Small intestine (tissue), 7 donors: ENCODE measurements around the gene NFKBIZ. TPM values are rescaled to one million over a fixed set of nuclear protein-coding genes. Genes with fewer than 3 reads are reported as not detected.
"Not testable (repeated sequence)": the region's sequence is repeated elsewhere in the genome, so short reads cannot be mapped to it uniquely, and the experiment has no call there.

Source experiments
- DNase-seq, 2 donors: peaks; one replicate each; pipeline versions ENCODE4 v3.0.0 to v3.0.0-alpha.2; 2013
- FAIRE-seq: peaks from 2 replicates; lab custom pipeline; 2012; peaks lifted over from hg19 to GRCh38; lab: Jason Lieb, UNC
- H3K27ac ChIP-seq, 3 donors: one replicate each; pipeline ENCODE4 v1.5.1; 2013; ENCODE audit warnings: low read length in 2 of 3, mild to moderate bottlenecking in 2 of 3, control low read depth in 1 of 3, inconsistent platforms in 1 of 3, low read depth in 1 of 3, moderate library complexity in 1 of 3
- H3K27me3 ChIP-seq, 3 donors: one replicate each; pipeline ENCODE4 v1.6.1; 2013; ENCODE audit warnings: low read length in 3 of 3, inconsistent platforms in 1 of 3; ENCODE audit not compliant: control insufficient read depth in 3 of 3, insufficient read depth in 3 of 3
- H3K36me3 ChIP-seq, 3 donors: one replicate each; pipeline ENCODE4 v1.6.1; 2013; ENCODE audit warnings: low read length in 3 of 3, inconsistent platforms in 1 of 3, low read depth in 1 of 3, mild to moderate bottlenecking in 1 of 3, moderate library complexity in 1 of 3; ENCODE audit not compliant: control insufficient read depth in 3 of 3, insufficient read depth in 2 of 3
- H3K4me1 ChIP-seq, 3 donors: one replicate each; pipeline ENCODE4 v1.6.1; 2013; ENCODE audit warnings: low read length in 2 of 3, inconsistent platforms in 1 of 3, low read depth in 1 of 3, mild to moderate bottlenecking in 1 of 3, moderate library complexity in 1 of 3; ENCODE audit not compliant: control insufficient read depth in 3 of 3, insufficient read depth in 2 of 3
- H3K4me3 ChIP-seq, 3 donors: one replicate each; pipeline ENCODE4 v1.5.1; 2013; ENCODE audit warnings: low read length in 3 of 3, control low read depth in 1 of 3, inconsistent platforms in 1 of 3, low read depth in 1 of 3, mild to moderate bottlenecking in 1 of 3, moderate library complexity in 1 of 3
- H3K9me3 ChIP-seq, 2 donors: one replicate each; pipeline ENCODE4 v1.6.1; 2013; ENCODE audit warnings: low read depth in 1 of 2, low read length in 1 of 2; ENCODE audit not compliant: control insufficient read depth in 2 of 2, insufficient read depth in 1 of 2
- WGBS, 3 donors: extraction: QIAGEN DNeasy Blood & Tissue Kit; methylation state at CpG; one replicate each; pipeline ENCODE4 v1.1.7; 2013; 5-methylcytosine and 5-hydroxymethylcytosine counted together
- polyA plus RNA-seq, 4 donors: library from polyadenylated mRNA; stranded (reverse) in 3 of 4; unstranded in 1 of 4; fragments of 200-250 nt in 3 of 4; fragments of 120-200 nt in 1 of 4; gene quantifications; one replicate each; pipeline versions ENCODE4 v1.2.1 to v1.2.3, GENCODE V29; 2013
- donor health status: healthy with polysubstance abuse.
- donor health status: control.
- donor health status: control.
- donor health status: Bipolar disorder and iron deficiency.
- donor health status: healthy.

Gene NFKBIZ
- polyA plus RNA-seq, 4 donors, result 10.3 to 211 (median 25.4) TPM

DNA sequence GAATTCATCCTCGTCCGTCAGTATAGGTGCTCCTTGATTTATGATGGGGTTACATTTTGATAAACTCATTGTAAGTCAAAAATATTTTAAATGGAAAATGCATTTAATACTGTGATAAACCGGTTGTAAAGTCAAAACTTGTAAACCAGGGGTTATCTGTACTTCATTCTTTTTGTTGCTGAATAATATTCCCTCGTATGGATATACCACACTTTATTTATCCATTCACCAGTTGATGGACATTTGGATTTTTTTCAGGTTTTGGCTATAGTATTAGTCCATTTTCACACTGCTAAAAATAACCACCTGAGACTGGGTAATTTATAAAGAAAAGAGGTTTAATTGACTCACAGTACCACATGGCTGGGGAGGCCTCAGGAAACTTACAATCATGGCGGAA is 47.7 kb downstream of the NFKBIZ start:
- Histone ChIP-seq H3K27ac (no peak overlapping the region), H3K4me3 (no peak overlapping the region), H3K4me1 (no peaks in the 10 kb centered on the region), H3K36me3 (no peaks in the 10 kb centered on the region), H3K27me3 (no peaks in the 10 kb centered on the region), H3K9me3 (no peaks in the 10 kb centered on the region)
- DNase-seq (no peak), FAIRE-seq (no peak)
- WGBS, 3 donors, result 97% methylated on average over 5 of the region's 5 CpGs

DNA sequence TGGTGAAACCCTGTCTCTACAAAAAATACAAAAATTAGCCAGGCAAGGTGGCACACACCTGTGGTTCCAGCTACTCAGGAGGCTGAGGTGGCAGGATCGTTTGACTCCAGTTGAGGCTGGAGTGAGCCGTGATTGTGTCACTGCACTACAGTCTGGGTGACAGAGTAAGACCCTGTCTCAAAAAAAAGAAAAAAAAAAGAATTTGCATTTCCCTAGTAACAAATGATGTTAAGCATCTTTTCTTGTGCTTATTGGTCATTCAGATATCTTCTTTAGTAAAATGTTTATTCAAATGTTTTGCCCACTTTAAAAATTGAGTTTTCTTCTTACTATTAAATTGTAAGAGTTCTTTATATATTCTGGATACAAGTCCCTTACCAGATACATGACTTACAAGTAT is 48.7 kb downstream of the NFKBIZ start:
- Histone ChIP-seq H3K4me3 (no peak overlapping the region), H3K27ac (no peak overlapping the region), H3K36me3 (no peaks in the 10 kb centered on the region), H3K4me1 (no peaks in the 10 kb centered on the region), H3K9me3 (no peaks in the 10 kb centered on the region), H3K27me3 (no peaks in the 10 kb centered on the region)
- WGBS, 3 donors, result 92 to 100% (median 96%) methylated on average over 2 of the region's 2 CpGs
- FAIRE-seq (no peak), DNase-seq (no peak)

DNA sequence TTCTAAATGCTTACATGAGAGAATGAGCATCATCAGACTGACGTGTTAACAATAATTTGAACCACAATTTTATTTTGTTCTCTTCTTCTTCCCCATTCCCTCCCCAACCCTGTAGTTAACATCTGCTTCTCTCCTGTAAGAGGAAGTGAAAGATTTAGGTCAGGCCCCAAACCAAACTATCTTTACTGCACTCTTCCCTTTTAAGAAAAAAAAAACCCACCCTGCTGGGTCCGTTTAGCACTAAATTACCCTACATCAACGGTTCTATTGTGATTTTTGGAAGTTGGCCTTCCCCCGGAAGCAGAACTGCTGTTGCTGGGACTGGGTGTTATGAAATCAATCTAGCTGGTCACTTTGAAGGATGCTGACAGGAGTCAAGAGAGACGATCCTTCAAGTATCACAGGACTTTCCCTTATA is 49.4 kb downstream of the NFKBIZ start:
- Histone ChIP-seq H3K27me3 (no peaks in the 10 kb centered on the region), H3K4me3 (no peak overlapping the region), H3K36me3 (no peaks in the 10 kb centered on the region), H3K9me3 (no peaks in the 10 kb centered on the region), H3K27ac (no peak overlapping the region), H3K4me1 (no peaks in the 10 kb centered on the region)
- FAIRE-seq (no peak), DNase-seq (no peak)
- WGBS, 3 donors, result 52 to 71% (median 61%) methylated on average over 5 of the region's 5 CpGs

DNA sequence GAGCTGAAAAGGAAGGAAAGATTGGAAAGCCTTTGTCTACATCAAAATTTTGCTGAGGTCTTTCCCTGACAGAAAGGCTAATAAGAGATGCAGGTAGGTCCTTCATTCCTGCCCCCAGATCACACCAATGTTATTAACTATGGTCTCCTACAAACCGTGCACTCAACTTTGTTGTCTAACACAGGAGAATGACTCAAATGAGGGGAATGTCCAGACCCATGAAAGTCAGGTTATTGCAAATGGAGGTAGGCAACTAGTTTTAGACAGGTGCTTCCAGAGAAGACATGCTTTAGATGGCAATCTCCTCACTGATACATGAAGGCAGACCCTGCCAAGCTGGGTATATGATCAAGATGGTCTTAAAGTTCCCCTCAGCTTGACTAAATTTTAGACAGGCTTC is 51.0 kb downstream of the NFKBIZ start:
- Histone ChIP-seq H3K27me3 (no peaks in the 10 kb centered on the region), H3K27ac (no peak overlapping the region), H3K36me3 (no peaks in the 10 kb centered on the region), H3K9me3 (no peaks in the 10 kb centered on the region), H3K4me3 (no peak overlapping the region), H3K4me1 (no peaks in the 10 kb centered on the region)
- 86 to 96% (median 88%) methylated on average over 1 of the region's 1 CpG for WGBS, 3 donors
- DNase-seq (no peak), FAIRE-seq (no peak)

- 73 to 92% (median 86%) methylated on average over 2 of the region's 2 CpGs for WGBS, 3 donors
- H3K36me3 ChIP-seq, result no peaks in the 10 kb centered on the region
- DNase-seq (no peak), FAIRE-seq (no peak)
- H3K27me3 ChIP-seq, result no peaks in the 10 kb centered on the region
- H3K27ac ChIP-seq, result no peak overlapping the region
- H3K9me3 ChIP-seq, result no peaks in the 10 kb centered on the region
- no peak overlapping the region for H3K4me3 ChIP-seq
- H3K4me1 ChIP-seq, result no peaks in the 10 kb centered on the region
Measured at GRCh38 chr3:101900736-101901135, 51.4 kb downstream of the NFKBIZ start.

GRCh38 chr3:101902041-101902440 is 52.7 kb downstream of the NFKBIZ start:
- Histone ChIP-seq H3K27me3 (no peaks in the 10 kb centered on the region), H3K9me3 (no peaks in the 10 kb centered on the region), H3K4me3 (no peak overlapping the region), H3K36me3 (no peaks in the 10 kb centered on the region), H3K4me1 (no peaks in the 10 kb centered on the region), H3K27ac (no peak overlapping the region)
- DNase-seq, result no peak
- no peak for FAIRE-seq
- WGBS, 3 donors, result 86 to 100% (median 92%) methylated on average over 1 of the region's 1 CpG

DNA sequence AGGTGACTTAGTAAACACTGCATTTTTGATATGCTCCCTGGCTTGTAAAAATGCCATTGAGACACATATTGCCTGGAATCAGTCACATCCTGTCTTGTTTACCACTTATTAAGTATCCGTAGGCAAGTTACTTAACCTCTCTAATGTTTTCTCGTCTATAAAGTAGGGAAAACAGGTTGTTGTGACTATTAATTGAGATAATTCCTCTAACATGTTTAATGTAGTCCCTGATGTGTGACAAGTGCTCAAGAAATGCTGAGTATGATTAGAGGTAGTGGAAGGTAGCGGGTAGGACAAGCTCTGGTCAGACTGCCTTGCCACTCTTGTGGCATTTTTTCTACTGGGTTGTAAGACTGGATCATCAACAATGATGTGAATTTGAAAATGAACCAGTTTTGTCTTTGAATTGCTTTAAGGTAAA is 54.1 kb downstream of the NFKBIZ start:
- H3K27ac ChIP-seq, result no peak overlapping the region
- no peak for DNase-seq
- no peaks in the 10 kb centered on the region for H3K27me3 ChIP-seq
- no peaks in the 10 kb centered on the region for H3K9me3 ChIP-seq
- no peaks in the 10 kb centered on the region for H3K4me1 ChIP-seq
- 82 to 89% (median 86%) methylated on average over 3 of the region's 3 CpGs for WGBS, 3 donors
- H3K36me3 ChIP-seq, result no peaks in the 10 kb centered on the region
- H3K4me3 ChIP-seq, result no peak overlapping the region
- FAIRE-seq, result no peak

DNA sequence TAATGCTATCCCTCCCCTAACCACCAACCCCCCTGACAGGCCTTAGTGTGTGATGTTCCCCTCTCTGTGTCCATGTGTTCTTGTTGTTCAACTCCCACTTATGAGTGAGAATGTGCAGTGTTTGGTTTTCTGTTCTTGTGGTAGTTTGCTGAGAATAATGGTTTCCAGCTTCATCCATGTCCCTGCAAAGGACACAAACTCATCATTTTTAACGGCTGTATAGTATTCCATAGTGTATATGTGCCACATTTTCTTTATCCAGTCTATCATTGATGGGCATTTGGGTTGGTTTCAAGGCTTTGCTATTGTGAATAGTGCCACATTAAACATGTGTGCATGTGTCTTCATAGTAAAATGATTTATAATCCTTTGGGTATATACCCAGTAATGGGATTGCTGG is 56.3 kb downstream of the NFKBIZ start:
- not testable (repeated sequence) for H3K27me3 ChIP-seq, H3K4me1 ChIP-seq, DNase-seq, FAIRE-seq, H3K36me3 ChIP-seq, H3K27ac ChIP-seq, H3K4me3 ChIP-seq, H3K9me3 ChIP-seq
- 88 to 98% (median 97%) methylated on average over 1 of the region's 1 CpG for WGBS, 3 donors
